A549 treated with AZD9567 at 1 μM for 4 hours (cell line): ENCODE data around the gene TMEM233. TPM values are rescaled to one million over a fixed set of nuclear protein-coding genes. Genes with fewer than 3 reads are reported as not detected.

Experiments
- total RNA-seq: library from RNA; stranded (reverse); fragments of 200-300 nt; extraction: Qiagen RNA extraction; gene quantifications from 5 replicates; pipeline ENCODE4 v1.2.3, GENCODE V29; 2022; ENCODE audit not compliant: insufficient read depth

Gene TMEM233
- 0.05 to 0.08 TPM (median 0.05 TPM) in 3 of 5 replicates, not detected in the others for total RNA-seq

DNA sequence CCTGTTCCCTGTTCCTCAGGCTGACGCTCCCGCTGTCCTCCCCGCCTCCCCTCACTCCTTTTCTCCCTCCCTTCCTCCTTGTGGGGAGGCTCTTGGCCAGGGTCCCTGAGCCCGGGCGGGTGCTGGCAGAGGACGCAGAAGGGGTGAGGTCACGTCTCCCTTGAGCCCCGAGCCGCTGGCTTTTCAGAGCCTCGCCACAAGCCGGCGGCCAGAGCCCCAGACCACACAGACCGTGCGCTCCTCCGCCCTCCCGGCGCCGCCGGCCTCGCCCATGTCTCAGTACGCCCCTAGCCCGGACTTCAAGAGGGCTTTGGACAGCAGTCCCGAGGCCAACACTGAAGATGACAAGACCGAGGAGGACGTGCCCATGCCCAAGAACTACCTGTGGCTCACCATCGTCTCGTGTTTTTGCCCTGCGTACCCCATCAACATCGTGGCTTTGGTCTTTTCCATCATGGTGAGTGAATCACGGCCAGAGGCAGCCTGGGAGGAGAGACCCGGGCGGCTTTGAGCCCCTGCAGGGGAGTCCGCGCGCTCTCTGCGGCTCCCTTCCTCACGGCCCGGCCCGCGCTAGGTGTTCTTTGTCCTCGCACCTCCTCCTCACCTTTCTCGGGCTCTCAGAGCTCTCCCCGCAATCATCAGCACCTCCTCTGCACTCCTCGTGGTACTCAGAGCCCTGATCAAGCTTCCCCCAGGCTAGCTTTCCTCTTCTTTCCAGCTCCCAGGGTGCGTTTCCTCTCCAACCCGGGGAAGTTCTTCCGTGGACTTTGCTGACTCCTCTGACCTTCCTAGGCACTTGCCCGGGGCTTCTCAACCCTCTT is at the start of gene TMEM233:
TMEM233 (plus strand) TSS at position 197 of the 821 bp plus-strand sequence; CDS start at position 272, 75 bp downstream.

DNA sequence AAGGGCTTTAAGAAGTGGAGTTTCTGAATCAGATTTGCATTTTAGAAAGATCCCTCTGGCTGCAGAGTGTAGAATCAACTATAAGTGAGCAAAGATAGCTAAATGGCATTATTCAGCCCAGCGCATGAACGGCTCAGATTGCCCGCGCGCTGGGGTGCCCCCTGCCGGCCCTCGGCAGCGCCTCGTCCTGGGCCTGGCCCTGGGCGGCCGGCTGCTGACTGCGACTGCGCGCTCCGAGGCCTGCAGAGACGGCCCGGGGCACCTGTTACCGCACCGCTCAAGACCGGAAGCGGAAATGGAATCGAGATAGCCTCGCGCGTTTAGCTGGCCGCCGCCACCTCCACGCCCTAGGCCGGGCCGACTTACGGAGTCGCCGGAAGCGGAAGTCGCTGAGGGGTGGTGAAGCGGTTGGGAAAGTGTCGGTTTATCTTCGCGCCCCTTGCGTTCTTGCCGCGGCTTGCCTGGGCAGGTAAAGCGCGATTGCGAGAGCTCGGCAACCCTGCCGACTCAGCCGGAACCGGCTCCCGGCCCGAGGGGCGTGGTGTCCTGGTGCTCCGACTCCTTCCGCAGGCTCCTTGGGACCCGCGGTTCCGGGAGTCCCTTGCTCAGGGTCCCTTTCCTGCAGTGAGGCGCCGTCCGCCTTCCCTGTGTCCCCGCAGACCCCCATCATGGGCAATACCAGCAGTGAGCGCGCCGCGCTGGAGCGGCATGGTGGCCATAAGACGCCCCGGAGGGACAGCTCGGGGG is 74.2 kb downstream of the TMEM233 start, which contains the start of gene PRKAB1:
PRKAB1 (plus strand) TSS at position 557 of the 747 bp plus-strand sequence; CDS start at position 669, 112 bp downstream.

Other genes with a start within 250 kb of the TMEM233 start
- 34.6 to 47.4 TPM (median 36.4 TPM) in 5 replicates for gene PRKAB1, start 74.4 kb downstream of the TMEM233 start, total RNA-seq